GM18502 (cell line): ENCODE results near the gene NEK7.
A peak's percentile ranks its signal among the peaks of the same experiment; 100 is the strongest.
"Not testable (repeated sequence)": the region's sequence is repeated elsewhere in the genome, so short reads cannot be mapped to it uniquely, and the experiment has no call there.

Experiments
- ATAC-seq: cut with Tn5 transposase; IDR thresholded peaks from one replicate; pipeline ENCODE4 v1.9.1; 2021; ENCODE audit warnings: mild to moderate bottlenecking; ENCODE audit not compliant: unreplicated experiment, poor library complexity

NEK7 gene

DNA sequence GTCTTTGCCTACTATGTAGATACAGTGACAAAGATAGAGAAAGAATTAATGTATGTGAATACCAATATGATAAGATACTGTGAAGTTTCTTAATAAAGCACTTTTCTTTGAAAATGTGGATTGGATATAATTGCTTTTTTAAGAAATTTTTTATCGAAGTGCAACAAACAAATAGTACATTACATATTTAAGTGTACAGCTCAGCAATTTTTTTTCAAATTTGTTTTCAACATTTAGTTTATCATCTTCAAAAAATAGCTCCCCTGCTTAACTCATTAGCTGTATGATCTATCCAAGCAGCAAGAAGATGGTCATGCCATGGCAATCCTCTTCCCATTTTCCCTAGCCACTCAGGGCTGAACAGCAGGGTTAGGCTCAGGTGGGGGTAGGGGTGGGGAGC lies 40.5 kb downstream of the NEK7 start:
- ATAC-seq: no peak

DNA sequence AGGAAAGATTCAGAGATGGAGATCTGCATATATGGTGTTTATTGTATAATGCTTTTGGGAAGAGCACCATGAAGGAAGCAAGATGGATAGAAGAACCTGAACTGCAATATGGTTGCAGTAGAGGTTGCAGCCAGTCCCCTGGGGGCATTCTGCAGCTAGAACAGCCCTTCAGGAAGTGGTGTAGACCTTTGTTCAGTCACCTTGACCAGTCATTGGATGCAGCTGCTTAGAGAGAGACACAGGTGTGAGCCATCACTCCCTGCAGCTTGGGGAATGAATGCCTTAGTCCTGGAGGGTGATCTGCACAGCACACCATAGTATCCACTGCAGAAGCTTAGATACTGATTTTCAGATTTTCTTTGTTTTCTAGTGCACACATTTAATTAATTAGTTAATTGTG lies 42.3 kb downstream of the NEK7 start:
- peak; percentile 67 for ATAC-seq

DNA sequence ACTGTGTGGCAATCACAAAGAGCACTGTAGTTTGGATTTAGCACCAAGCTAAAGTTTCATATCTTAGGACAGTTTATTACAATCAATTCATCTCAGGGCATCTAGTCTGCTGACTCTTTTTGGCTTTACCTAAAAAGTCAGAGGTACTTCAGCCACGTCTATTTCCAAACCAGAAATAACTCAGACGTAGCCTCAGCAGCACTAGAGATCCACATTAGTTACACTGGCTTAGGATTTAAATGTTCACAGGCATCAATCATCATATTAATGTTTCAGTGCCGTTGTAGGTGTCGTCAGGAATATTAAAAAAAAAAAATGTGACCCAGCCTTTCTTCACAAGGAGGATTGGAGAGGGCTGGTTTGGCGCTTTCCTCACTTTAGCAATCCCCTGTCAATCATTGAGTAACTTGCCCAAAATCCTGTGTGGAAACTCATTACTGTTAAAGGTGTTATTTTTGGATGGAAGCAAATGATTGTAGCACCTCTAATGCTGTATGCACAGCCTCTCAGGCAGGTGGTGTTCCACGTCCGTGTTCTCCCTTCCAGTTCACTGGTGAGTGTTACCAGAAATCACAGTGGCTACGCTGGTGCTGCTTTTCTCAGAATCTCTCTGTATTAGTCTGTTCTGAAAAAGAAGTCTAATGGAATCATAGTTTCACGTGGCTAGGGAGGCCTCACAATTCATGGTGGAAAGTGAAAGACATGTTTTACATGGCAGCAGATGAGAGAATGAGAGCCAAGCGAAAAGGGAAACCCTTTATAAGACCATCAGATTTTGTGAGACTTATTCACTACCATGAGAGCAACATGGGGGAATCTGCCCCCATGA lies 45.4 kb downstream of the NEK7 start:
- ATAC-seq: peak; percentile 82

DNA sequence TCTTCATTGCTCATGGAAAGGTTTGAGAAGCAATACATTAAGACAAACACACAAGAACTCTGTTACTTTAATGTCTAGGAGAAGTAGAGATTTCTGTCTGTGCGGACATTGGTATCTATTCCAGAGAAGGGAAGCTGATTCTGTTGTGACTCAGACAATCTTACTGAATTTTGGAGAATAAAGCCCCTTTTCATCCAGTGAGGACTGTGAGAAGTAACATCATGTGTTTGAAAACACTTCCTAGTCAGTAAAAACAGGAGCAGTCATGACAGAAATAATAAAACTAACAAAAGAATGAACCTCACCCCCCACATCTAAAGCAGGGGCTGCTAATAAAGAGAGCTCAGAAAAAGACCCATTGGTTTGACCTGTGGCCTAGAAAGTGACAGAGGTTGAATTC lies 46.6 kb downstream of the NEK7 start:
- no peak for ATAC-seq

DNA sequence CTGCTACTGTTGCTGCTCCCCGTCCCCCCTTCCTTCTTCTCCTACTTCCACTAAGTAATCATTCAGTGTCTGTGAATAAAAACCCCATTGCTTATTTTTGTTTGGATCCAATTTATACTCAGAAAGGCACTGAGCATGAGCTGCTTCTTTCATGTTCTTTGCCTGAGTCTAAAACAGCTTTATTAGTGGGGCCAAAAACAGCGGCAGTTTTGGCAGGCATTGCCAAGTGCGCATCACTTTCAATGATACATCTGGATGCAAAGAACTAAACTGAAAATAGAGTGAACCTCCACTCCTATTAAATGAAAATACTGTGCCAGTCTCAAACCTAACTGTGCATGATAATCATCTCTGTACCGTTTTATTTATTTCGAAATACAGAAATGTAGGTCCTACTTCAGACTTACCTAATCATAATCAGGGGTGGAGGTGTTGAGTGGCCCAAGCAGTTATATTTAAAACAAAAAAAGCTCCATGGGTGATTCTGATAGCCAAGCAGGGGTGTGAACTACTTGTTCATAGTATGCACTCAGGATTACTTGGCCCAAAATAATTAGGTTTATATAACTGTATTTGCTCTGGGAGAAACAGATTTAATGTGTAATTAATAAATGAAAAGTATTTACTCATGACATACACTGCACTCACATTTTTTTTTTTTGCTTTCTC lies 48.4 kb downstream of the NEK7 start:
- ATAC-seq: no peak

DNA sequence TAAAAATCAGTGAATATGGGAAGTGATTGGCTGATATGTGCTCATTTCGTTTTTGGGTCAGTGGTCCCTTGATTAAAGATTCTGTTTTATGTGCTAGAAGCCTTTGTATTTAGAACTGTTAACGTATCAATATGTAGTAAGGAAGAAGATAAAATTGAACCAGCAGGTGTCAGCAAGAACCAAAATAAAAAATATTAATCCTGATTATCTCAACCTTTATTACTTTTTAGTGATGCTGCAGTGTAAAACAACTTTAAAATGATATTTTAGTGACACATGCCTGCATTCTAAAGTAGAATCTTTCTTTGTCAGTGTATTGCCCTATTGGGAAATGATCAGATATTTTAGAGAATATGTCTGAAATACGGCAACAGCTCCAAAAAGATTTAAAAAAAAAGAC lies 49.5 kb downstream of the NEK7 start:
- ATAC-seq: no peak

DNA sequence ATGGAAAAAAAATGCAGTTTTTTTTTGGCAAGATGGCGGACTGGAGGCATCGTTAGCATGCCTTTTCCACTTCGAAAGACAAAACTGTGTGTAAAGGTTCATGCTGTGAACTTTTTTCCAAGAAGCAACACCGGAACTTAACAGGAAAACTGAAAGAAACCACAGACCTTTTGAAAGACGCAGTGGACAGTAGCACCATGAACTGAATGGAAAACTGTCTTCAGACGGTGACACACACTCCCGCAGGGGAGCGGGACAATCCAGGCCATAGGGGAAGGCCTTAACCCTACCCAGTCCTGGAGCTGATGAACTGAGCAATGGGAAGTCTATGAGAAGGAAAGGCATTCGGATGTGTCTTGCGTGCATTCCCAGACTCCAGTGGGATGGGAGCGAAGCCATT lies 54.9 kb downstream of the NEK7 start:
- no peak for ATAC-seq

DNA sequence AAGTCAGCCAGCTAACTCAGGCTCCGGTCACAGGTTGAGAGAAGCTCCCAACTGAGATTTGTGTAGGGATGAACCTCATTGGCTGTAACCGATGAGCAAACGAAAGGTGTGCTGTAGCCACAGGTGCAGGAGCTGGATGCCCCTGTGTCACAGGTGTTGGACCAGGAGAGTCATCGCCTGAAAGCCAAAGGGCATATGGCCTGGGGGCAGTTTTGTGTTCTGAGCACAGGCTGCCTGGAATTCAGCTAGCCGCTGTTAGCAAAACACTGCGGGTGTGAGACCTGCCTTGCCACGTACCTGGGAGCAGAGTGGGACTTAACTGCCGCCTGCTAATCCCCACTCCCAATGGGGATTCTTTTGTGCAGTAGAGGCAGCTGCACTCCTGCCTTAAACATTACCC lies 55.3 kb downstream of the NEK7 start:
- ATAC-seq: no peak

DNA sequence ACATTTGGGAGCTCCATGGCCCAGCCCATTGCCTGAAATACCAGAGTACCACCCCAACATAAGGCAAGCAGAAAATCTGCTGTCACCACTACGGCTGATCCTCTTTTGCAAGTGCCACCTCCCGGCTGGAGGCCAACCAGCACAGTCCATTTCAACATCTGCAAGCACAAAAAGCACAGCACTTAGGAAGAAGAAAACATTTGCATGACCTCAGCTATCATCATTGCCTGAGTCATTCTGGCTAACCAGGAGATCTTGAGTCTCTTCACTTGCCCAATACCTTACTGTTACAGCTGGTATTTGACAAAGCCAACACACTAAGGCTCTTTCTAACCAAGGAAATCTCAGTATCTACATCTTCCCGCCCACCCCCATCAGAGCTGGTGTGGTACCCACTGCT lies 55.9 kb downstream of the NEK7 start:
- no peak for ATAC-seq

DNA sequence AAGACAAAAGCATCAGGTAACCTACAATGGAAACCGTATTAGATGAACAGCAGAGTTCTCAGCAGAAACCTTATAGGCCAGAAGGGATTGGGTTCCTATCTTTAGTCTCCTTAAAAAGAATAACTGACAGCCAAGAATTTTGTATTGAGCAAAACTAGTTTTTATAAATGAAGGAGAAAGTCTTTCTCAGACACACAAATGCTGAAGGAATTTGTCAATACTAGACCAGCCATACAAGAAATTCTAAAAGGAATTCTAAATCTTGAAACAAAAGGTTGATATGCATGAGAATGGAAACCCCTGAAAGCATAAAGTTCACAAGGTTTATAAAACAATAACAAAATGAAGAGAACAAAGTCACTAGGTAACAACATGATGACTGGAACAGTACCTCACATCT lies 58.1 kb downstream of the NEK7 start:
- no peak for ATAC-seq

DNA sequence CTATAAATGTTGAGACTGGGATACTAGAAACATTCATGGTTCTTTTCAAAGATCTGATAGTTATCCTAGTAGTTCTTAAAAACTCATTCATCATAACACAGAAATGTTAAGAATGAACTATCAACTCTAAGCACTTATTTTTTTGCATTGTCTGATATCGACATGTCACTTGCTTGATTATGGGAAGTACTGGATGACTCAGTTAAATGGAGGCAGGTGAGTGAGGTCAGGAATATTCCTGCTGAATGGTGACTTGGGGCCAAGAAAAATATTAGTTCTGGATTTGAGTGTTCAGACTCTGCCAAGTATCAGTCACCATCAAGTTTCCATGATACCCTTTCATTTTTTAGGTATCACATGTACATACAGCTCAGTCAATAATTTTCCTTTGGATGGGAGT lies 63.6 kb downstream of the NEK7 start:
- ATAC-seq: no peak

DNA sequence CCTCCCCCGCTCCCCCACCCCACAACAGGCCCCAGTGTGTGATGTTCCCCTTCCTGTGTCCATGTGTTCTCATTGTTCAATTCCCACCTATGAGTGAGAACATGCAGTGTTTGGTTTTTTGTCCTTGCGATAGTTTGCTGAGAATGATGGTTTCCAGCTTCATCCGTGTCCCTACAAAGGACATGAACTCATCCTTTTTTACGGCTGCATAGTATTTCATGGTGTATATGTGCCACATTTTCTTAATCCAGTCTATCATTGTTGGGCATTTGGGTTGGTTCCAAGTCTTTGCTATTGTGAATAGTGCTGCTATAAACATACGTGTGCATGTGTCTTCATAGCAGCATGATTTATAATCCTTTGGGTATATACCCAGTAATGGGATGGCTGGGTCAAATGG lies 70.2 kb downstream of the NEK7 start:
- not testable (repeated sequence) for ATAC-seq

DNA sequence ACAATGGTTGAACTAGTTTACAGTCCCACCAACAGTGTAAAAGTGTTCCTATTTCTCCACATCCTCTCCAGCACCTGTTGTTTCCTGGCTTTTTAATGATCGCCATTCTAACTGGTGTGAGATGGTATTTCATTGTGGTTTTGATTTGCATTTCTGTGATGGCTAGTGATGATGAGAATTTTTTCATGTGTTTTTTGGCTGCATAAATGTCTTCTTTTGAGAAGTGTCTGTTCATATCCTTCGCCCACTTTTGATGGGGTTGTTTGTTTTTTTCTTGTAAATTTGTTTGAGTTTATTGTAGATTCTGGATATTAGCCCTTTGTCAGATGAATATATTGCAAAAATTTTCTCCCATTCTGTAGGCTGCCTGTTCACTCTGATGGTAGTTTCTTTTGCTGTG lies 70.7 kb downstream of the NEK7 start:
- not testable (repeated sequence) for ATAC-seq

DNA sequence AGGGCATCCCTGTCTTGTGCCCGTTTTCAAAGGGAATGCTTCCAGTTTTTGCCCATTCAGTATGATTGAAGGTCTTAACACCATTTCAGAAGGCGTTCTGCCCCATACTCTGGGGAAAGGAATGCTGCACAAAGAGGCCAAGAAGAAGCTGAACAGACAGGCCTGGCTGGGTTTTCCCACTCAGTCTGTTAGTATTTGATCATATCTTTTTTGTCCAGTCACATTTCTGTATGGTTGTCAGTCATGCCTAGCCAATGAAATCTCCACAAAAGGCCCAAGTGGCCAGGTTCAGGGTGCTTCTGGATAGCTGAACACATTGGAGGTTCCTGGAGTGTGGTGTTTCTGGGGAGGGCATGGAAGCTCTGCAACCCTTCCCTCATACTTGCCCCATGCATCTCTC lies 72.1 kb downstream of the NEK7 start:
- ATAC-seq: no peak

DNA sequence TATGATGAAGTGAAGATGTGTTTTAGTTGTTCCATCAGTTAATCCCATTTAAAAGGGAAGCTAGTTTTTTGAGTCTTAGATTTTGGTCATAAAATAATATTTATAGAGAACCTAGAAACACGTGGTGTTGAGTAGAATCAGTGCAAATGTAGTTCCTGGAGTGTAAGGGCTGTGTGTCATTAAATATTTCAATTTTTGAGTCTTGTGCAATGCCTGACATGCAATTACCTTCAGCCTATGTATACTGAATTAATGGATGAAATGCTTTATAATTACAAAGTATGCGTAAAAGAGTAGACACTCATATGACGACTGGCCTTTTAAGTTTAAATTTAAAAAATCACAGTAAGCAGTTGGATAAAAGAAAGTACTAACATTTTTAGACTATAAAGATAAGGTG lies 75.0 kb downstream of the NEK7 start:
- no peak for ATAC-seq

DNA sequence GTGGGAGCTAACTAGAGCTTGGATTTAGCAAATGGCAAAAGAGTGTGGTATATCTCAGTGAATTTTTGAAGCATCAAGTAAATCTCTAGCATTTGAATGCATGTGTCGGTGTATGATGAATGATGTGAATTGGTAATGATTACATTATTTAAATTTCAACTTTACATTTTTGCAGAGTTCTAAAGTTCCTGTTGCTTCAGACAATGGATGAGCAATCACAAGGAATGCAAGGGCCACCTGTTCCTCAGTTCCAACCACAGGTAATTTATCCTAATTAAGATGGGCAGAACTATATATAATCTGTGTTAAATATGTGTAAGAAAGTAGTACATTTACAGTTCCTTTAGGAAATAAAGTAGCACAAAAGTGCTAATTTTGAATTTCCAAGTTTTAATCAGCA lies 75.6 kb downstream of the NEK7 start:
- no peak for ATAC-seq

DNA sequence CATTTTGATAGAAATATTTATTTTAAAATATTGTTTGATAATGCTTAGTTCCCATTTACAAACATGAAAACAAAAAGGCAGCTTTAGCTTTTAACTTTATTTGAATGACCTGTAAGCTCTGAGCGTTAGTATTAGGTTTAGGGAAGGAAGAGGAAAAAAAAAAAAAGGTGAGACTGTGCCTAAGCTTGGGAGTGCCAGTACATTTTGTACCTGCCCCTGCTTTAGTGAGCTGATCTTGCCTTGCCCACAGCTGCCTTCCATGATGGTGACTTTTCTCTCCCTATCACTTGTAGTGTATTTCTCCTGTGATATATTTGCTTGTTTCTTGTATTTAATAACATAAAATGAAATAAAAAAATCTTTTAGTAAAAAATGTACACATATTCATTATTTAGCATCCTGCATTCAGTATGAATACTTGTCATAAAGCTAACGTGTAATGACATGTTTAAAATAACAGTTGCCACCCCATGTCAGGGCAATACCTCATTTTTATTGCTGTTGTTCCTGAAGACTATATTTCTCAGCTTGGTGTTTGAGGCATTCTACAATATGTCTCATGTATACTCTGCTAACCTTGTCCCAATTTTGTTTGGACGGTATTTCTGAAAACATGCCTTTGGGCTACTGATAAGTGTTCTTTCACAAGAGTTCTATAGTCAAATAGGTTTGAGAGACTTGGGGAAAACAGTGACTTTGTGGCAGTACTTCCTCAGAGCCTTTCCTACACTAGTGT lies 76.3 kb downstream of the NEK7 start:
- no peak for ATAC-seq

DNA sequence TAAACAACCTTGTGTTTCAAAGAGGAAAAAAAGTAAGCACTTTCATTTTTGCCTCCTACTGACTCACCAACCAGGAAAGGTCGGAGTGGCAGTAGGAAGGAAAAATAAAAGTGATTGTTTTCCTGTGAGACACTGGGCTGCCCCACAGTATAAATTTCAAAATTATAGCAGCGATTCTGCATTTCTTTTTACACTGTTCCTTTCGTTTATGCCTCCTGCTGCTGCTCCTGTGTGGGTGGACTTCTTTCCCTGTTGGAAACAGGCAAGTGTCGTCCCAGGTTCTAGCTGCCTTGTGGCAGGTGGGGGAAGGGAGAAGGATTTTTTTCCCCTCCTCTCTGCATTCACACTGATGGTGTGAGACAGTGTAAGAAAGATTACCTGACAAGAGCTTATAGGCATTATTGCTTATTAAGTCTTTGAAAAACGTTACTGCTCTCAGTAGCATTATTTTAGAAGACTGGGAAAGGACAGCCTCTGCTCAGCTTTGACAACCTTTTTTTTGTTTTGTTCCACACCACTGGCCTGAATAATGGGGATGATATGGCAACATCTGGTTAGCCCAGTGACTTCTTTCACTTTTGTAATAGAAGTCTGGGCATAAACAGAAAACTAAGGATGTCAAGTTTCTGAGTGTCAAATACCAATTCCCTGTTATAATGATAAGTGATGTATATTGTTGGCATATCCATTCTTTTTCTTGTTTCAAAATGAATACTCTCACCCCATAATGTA lies 77.9 kb downstream of the NEK7 start:
- peak; percentile 61 for ATAC-seq

DNA sequence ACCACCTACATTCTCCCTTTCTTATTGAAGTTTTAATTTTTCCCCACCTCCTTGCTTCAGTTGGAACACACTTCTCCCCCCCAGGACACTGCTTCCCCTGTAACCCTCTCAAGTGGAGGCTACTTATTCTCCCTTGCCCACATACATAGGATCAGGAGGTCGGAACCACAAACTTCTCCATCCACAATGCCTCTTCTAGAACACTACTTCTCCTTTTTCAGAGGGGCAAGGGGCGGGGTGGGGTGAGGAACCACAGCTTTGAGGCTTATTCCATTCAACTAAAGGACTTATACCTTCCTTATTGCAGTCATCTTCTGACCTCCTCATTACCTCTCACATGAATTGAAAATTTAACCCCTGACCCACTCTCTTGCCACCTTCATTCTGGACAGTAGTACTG lies 81.3 kb downstream of the NEK7 start:
- ATAC-seq: no peak

DNA sequence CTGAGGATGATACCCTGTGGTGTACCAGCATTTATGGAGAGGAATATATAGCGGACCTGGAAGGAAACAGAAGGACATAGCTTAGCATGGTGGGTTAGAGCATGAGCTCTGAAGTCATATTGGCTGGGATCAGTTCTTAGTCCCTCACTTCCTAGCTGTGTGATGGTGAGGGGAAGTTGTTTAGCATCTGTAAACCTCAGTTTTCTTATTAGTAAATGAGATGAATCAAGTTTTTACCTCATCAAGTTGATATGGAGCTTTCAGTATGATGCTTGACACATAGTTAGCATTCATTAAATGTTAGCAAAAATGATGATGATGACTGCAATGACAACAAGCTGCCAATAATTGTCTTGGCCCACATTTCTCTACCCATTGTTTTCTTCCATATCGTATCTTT lies 84.8 kb downstream of the NEK7 start:
- ATAC-seq: no peak

DNA sequence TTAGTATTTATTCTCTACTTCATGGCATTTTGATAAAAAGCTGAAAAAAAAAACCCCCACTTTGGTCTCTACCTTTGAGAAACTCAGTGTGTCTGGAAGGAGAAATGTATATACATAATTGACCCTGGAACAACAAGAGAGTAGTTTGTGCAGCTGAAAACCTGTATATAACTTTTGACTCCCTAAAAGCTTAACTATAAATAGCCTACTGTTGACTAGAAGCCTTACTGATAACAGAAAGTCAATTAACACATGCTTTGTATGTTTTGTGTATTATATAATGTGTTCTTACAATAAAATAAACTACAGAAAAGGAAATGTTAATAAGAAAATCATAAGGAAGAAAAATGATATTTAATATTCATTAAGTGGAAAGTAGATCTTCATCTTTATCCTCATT lies 88.0 kb downstream of the NEK7 start:
- ATAC-seq: no peak
